T-cell (primary cell): ENCODE measurements around the gene TMEM156. TPM values are rescaled to one million over a fixed set of nuclear protein-coding genes. Genes with fewer than 3 reads are reported as not detected.

ENCODE experiments used
- ATAC-seq, 4 experiments: fragments of 200-7000 bp in 3 of 4; fragments of 150-1000 bp in 1 of 4; cut with Tn5 transposase; replicated peaks in 1 of 4; 1 replicate in 3 of 4; 2 replicates in 1 of 4; pipeline ENCODE4 v1.10.0; 2021; ENCODE audit warnings: moderate library complexity in 3 of 4, mild to moderate bottlenecking in 2 of 4, moderate number of reproducible peaks in 1 of 4
- CTCF ChIA-PET, 2 donors: fragments of 300-600 bp; sonication (Branson Sonifier 250); formaldehyde crosslinking; loops; one replicate each; lab custom pipeline; 2022; ENCODE audit warnings: antibody characterized with exemption in 2 of 2; lab: Charles Lee
- POLR2A ChIA-PET, 2 donors: fragments of 300-600 bp; sonication (Branson Sonifier 250); formaldehyde crosslinking; loops; one replicate each; lab custom pipeline; 2022; ENCODE audit warnings: antibody characterized with exemption in 2 of 2; lab: Charles Lee
- DNase-seq, 35 experiments: peaks; one replicate each; pipeline versions ENCODE4 v3.0.0 to v3.0.0-alpha.2; 2013 to 2023
- H3K27ac ChIP-seq: one replicate; pipeline ENCODE4 v1.5.1; 2013; ENCODE audit warnings: low read length
- H3K27me3 ChIP-seq, 2 experiments: replicated peaks in 1 of 2; 1 replicate in 1 of 2; 2 replicates in 1 of 2; pipeline versions ENCODE4 v1.6.1 to v1.7.0; 2013; ENCODE audit warnings: low read length in 1 of 2, mixed read lengths in 1 of 2; ENCODE audit not compliant: control insufficient read depth in 2 of 2, insufficient read depth in 2 of 2; ENCODE audit errors: extremely low read depth in 1 of 2
- H3K36me3 ChIP-seq, 2 donors: 1 replicate in 1 of 2; 2 replicates in 1 of 2; pipeline versions ENCODE4 v1.6.1 to v1.7.0; 2013; ENCODE audit warnings: low read length in 1 of 2; ENCODE audit not compliant: control insufficient read depth in 2 of 2, insufficient read depth in 1 of 2; ENCODE audit errors: extremely low read depth in 1 of 2
- H3K4me1 ChIP-seq, 2 experiments: 1 replicate in 1 of 2; 2 replicates in 1 of 2; pipeline versions ENCODE4 v1.6.1 to v1.7.0; 2013; ENCODE audit warnings: low read length in 2 of 2, mixed read lengths in 1 of 2; ENCODE audit not compliant: insufficient read depth in 2 of 2, control insufficient read depth in 1 of 2; ENCODE audit errors: extremely low read depth in 1 of 2
- H3K4me3 ChIP-seq, 2 donors: 1 replicate in 1 of 2; 2 replicates in 1 of 2; pipeline versions ENCODE4 v1.5.1 to v1.7.0; 2013; ENCODE audit warnings: mild to moderate bottlenecking in 2 of 2, low read length in 1 of 2, moderate library complexity in 1 of 2; ENCODE audit not compliant: control insufficient read depth in 1 of 2; ENCODE audit errors: extremely low read depth in 1 of 2
- H3K9me3 ChIP-seq: 2 replicates; pipeline ENCODE4 v1.7.0; 2013
- H3K27ac Mint-ChIP-seq, 2 donors: one replicate each; pipeline ENCODE4 v1.8.0; 2020 to 2021; ENCODE audit warnings: mild to moderate bottlenecking in 2 of 2, mixed read lengths in 2 of 2
- H3K27me3 Mint-ChIP-seq, 2 donors: one replicate each; pipeline ENCODE4 v1.8.0; 2021 to 2022; ENCODE audit warnings: mixed read lengths in 2 of 2
- H3K36me3 Mint-ChIP-seq: one replicate; pipeline ENCODE4 v1.8.0; 2021; ENCODE audit warnings: mixed read lengths
- H3K4me1 Mint-ChIP-seq, 3 donors: one replicate each; pipeline ENCODE4 v1.8.0; 2020 to 2022; ENCODE audit warnings: mixed read lengths in 3 of 3, mild to moderate bottlenecking in 1 of 3
- H3K4me3 Mint-ChIP-seq, 3 donors: one replicate each; pipeline ENCODE4 v1.8.0; 2020 to 2022; ENCODE audit warnings: mild to moderate bottlenecking in 3 of 3, mixed read lengths in 3 of 3, moderate library complexity in 3 of 3
- H3K9me3 Mint-ChIP-seq, 3 donors: one replicate each; pipeline ENCODE4 v1.8.0; 2020 to 2022; ENCODE audit warnings: mixed read lengths in 3 of 3
- WGBS: methylation state at CpG from one replicate; pipeline ENCODE4 v1.1.5; 2013; ENCODE audit warnings: missing lambda C conversion rate; ENCODE audit not compliant: insufficient coverage; 5-methylcytosine and 5-hydroxymethylcytosine counted together
- total RNA-seq, 35 experiments: library from RNA in 6 of 35; stranded (reverse) in 6 of 35; fragments of 120-200 nt in 1 of 35; gene quantifications; one replicate each; pipeline versions ENCODE4 v1.2.1 to v1.2.4 and lab custom pipeline; 2013 to 2026

Gene TMEM156
- total RNA-seq, 5 donors from 2014 or later (not counting 1 experiment from before 2014, with no cell fraction given), result 7.5 to 23.1 (median 12.5) TPM

DNA sequence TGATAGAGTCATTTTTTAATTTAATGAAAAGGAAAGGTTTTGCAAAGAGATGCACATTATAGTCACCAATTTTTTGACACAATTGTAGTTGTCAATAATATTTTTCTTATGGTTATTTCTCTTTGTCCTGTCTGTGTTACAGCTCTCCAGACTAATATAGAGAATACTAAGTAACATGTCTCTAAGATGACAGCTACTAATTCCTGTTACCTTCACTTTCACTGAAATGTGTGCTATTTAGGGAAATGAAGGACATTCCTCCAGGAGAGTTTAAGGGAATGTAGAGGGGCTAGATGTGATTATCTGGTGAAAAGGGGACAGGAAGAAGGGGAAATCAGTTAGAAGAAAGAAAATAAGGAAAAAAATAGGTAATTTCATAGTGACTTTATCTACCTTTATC lies 31.2 kb upstream of the TMEM156 start:
- ChIA-PET CTCF (interaction anchor here in 1 of 2 donors (0.7 kb wide), 1 partner anchor 1212 kb away, joined by 4 read pairs; no protein-coding TSS in a partner anchor), POLR2A (no interaction called here)
- Histone ChIP-seq H3K27me3 (no peaks in the 10 kb centered on the region), H3K36me3 (no peaks in the 10 kb centered on the region), H3K9me3 (no peaks in the 10 kb centered on the region), H3K27ac (no peak overlapping the region), H3K4me3 (no peak overlapping the region), H3K4me1 (no peaks in the 10 kb centered on the region)
- DNase-seq (no peak), ATAC-seq (no peak)
- Mint-ChIP-seq H3K27me3 (no peaks in the 10 kb centered on the region), H3K9me3 (no peaks in the 10 kb centered on the region), H3K36me3 (peaks cover 7% of the 10 kb centered on the region), H3K4me1 (peaks cover 30 to 35% (median 33%) of the 10 kb centered on the region in 3 donors), H3K4me3 (no peak overlapping the region), H3K27ac (no peak overlapping the region)

- H3K9me3 Mint-ChIP-seq, result no peaks in the 10 kb centered on the region
- H3K4me3 Mint-ChIP-seq, result no peak overlapping the region
- H3K4me1 Mint-ChIP-seq, result peaks cover 28 to 30% (median 30%) of the 10 kb centered on the region in 3 donors
- Histone ChIP-seq H3K9me3 (no peaks in the 10 kb centered on the region), H3K27ac (no peak overlapping the region), H3K4me3 (no peak overlapping the region), H3K27me3 (no peaks in the 10 kb centered on the region), H3K36me3 (no peaks in the 10 kb centered on the region), H3K4me1 (no peaks in the 10 kb centered on the region)
- peaks cover 7% of the 10 kb centered on the region for H3K36me3 Mint-ChIP-seq
- ATAC-seq, result no peak
- H3K27me3 Mint-ChIP-seq, result no peaks in the 10 kb centered on the region
- H3K27ac Mint-ChIP-seq, result no peak overlapping the region
- no peak for DNase-seq
- ChIA-PET POLR2A (no interaction called here), CTCF (no interaction called here)
- 96% methylated on average over 4 of the region's 4 CpGs for WGBS
Observed at GRCh38 chr4:39062770-39063097, 30.5 kb upstream of the TMEM156 start.

DNA sequence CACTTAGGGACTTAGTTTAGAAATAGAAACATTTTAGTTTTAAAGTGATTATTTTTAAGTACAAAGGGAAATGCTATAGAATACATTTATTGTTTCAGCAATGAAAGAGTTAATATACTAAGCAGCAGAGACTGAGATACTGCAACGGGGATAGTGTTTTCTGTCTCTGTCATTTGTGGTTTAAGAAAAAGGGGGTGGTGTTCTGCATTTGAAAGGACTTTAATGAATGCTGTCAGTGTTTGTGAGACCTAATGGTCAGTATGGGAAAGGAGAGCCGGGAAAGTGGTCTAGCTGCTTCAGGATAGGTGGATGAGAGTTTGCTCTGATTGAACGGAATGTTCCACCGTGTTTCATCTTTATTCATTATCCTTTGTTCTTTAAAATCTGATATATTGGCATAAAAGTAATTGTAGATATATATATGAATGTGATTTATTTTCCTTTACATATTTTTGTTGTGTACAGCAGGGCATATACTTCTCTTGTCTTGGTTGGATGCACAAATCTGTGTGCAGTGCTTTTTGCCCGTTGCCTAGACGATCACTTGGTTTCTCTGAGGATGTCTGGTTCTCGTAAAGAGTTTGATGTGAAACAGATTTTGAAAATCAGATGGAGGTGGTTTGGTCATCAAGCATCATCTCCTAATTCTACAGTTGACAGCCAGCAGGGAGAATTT lies 30.0 kb upstream of the TMEM156 start, which contains the start of gene KLHL5:
TSS of gene KLHL5 (plus strand) at position 139 of the 676 bp plus-strand sequence. CDS start at position 560, 421 bp downstream.
- peaks cover 28 to 30% (median 29%) of the 10 kb centered on the region in 3 donors for H3K4me1 Mint-ChIP-seq
- Histone ChIP-seq H3K4me1 (no peaks in the 10 kb centered on the region), H3K27ac (no peak within 1 kb of the TSS), H3K27me3 (no peaks in the 10 kb centered on the region), H3K36me3 (no peaks in the 10 kb centered on the region), H3K4me3 (no peak within 1 kb of the TSS), H3K9me3 (no peaks in the 10 kb centered on the region)
- no peaks in the 10 kb centered on the region for H3K9me3 Mint-ChIP-seq
- WGBS, result 70% methylated on average over 4 of the region's 7 CpGs
- no peak within 1 kb of the TSS for H3K27ac Mint-ChIP-seq
- H3K27me3 Mint-ChIP-seq, result no peaks in the 10 kb centered on the region
- peaks cover 5% of the 10 kb centered on the region for H3K36me3 Mint-ChIP-seq
- ATAC-seq (no peak), DNase-seq (no peak)
- H3K4me3 Mint-ChIP-seq, result no peak within 1 kb of the TSS
- ChIA-PET CTCF (no interaction called here), POLR2A (no interaction called here)

DNA sequence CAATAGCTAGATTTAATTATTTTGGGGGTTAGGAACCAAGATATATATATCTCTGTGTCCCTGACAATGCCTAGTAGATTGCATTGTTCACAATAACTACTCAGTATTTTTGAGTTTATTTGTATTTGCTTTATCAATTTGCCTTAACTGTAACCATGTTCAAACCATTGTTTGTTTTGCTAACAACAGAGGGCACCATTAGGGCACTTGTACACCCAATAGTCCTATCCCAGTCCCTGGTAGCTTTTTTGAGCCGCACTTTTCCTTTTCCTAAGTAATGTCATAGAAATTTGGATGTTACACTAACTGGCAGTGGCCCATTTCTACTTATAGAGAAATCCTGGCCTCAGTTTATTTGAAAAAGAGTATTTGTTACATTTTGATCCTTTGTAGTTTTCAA lies 29.2 kb upstream of the TMEM156 start:
- H3K9me3 Mint-ChIP-seq, result no peaks in the 10 kb centered on the region
- ATAC-seq (no peak), DNase-seq (no peak)
- no peak overlapping the region for H3K4me3 Mint-ChIP-seq
- Histone ChIP-seq H3K27ac (no peak overlapping the region), H3K36me3 (no peaks in the 10 kb centered on the region), H3K4me1 (no peaks in the 10 kb centered on the region), H3K9me3 (no peaks in the 10 kb centered on the region), H3K27me3 (no peaks in the 10 kb centered on the region), H3K4me3 (no peak overlapping the region)
- peaks cover 32 to 35% (median 32%) of the 10 kb centered on the region in 3 donors for H3K4me1 Mint-ChIP-seq
- WGBS, result no CpG with 5 or more reads among the region's 1 CpG
- POLR2A ChIA-PET, result interaction anchor here in 1 of 2 donors (0.6 to 1.1 kb wide), 2 partner anchors 58 to 1109 kb away, joined by 4 to 9 read pairs; no protein-coding TSS in a partner anchor
- peaks cover 7% of the 10 kb centered on the region for H3K36me3 Mint-ChIP-seq
- CTCF ChIA-PET, result no interaction called here
- H3K27ac Mint-ChIP-seq, result no peak overlapping the region
- no peaks in the 10 kb centered on the region for H3K27me3 Mint-ChIP-seq

DNA sequence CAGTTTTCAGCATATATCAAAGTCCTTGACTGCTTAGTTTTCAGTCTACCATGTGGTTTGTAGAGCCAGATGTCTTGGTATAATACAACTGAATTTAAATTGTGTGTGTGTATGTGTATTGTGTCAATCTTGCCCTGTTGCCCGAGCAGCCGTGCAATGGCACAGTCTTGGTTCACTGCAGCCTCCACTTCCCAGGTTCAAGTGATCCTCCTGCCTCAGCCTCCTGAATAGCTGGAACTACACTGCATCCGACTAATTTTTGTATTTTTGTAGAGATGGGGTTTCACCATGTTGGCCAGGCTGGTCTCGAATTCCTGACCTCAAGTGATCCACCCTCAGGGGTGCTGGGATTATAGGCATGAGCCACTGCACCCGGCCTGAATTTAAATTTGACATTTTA lies 23.8 kb upstream of the TMEM156 start:
- H3K36me3 Mint-ChIP-seq, result peaks cover 7% of the 10 kb centered on the region
- Histone ChIP-seq H3K27ac (no peak overlapping the region), H3K27me3 (no peaks in the 10 kb centered on the region), H3K9me3 (no peaks in the 10 kb centered on the region), H3K4me3 (no peak overlapping the region), H3K36me3 (no peaks in the 10 kb centered on the region), H3K4me1 (no peaks in the 10 kb centered on the region)
- CTCF ChIA-PET, result interaction anchor here (0.6 to 0.7 kb wide), 2 partner anchors 15 kb away, joined by 3 to 9 read pairs; no protein-coding TSS in a partner anchor
- H3K27ac Mint-ChIP-seq, result no peak overlapping the region
- no CpG with 5 or more reads among the region's 5 CpGs for WGBS
- DNase-seq, result no peak
- no peak overlapping the region for H3K4me3 Mint-ChIP-seq
- ATAC-seq, result no peak
- POLR2A ChIA-PET, result no interaction called here
- peaks cover 14 to 45% (median 38%) of the 10 kb centered on the region in 3 donors for H3K4me1 Mint-ChIP-seq
- no peaks in the 10 kb centered on the region for H3K27me3 Mint-ChIP-seq
- no peaks in the 10 kb centered on the region for H3K9me3 Mint-ChIP-seq

- Mint-ChIP-seq H3K27ac (no peak overlapping the region), H3K4me1 (peaks cover 14 to 44% (median 39%) of the 10 kb centered on the region in 3 donors), H3K36me3 (peaks cover 7% of the 10 kb centered on the region), H3K9me3 (no peaks in the 10 kb centered on the region), H3K4me3 (no peak overlapping the region), H3K27me3 (no peaks in the 10 kb centered on the region)
- ATAC-seq, result no peak
- DNase-seq, result no peak
- WGBS, result no CpG with 5 or more reads among the region's 3 CpGs
- ChIA-PET CTCF (interaction anchor here in 1 of 2 donors (0.5 kb wide), 1 partner anchor 405 kb away, joined by 3 read pairs; no protein-coding TSS in a partner anchor), POLR2A (interaction anchor here (0.5 to 1.3 kb wide), 3 partner anchors 9 to 70 kb away, joined by 4 to 10 read pairs (median 4); no protein-coding TSS in a partner anchor)
- Histone ChIP-seq H3K27ac (no peak overlapping the region), H3K4me1 (no peaks in the 10 kb centered on the region), H3K4me3 (no peak overlapping the region), H3K9me3 (no peaks in the 10 kb centered on the region), H3K27me3 (no peaks in the 10 kb centered on the region), H3K36me3 (no peaks in the 10 kb centered on the region)
Observed at GRCh38 chr4:39054497-39054896, 22.3 kb upstream of the TMEM156 start.
